Measurements from ENCODE around the gene MDM2. TPM values are rescaled to one million over a fixed set of nuclear protein-coding genes. Genes with fewer than 3 reads are reported as not detected.

Gene MDM2
- total and polyA plus RNA-seq, 2 of the 8 experiments (the other 6 are each of a cell fraction or from before 2014, with no cell fraction given), result 15.1 to 115 TPM

GRCh38 chr12:68890701-68891113 lies 82.7 kb downstream of the MDM2 start:
- Histone ChIP-seq H2BK20ac (ENCODE audit: low read length) (no peak overlapping the region), H4K20me1 (replicated peaks in 1 of 2; ENCODE audit: control insufficient read depth in 1 of 2, insufficient read depth in 2 of 2, low read length in 2 of 2) (no peaks in the 10 kb centered on the region), H2AK5ac (ENCODE audit: low read depth, low read length) (no peak overlapping the region), H3K27ac (ENCODE audit: low read depth, low read length) (no peak overlapping the region), H4K5ac (ENCODE audit: insufficient read length, low read depth, low read length) (no peak overlapping the region), H3K4ac (replicated peaks; ENCODE audit: insufficient read length, low read depth, low read length) (no peak overlapping the region), H2BK120ac (replicated peaks; ENCODE audit: low read depth, low read length) (no peak overlapping the region), H3K4me3 (ENCODE audit: extremely low read depth in 1 of 4, insufficient read depth in 2 of 4, low read depth in 3 of 4, low read length in 4 of 4) (no peak overlapping the region), H2BK12ac (ENCODE audit: low read depth, low read length) (no peak overlapping the region), H3K18ac (ENCODE audit: extremely low read depth, low read length) (no peak overlapping the region), H3K79me2 (ENCODE audit: control insufficient read depth in 1 of 2, insufficient read depth in 2 of 2, low read length in 2 of 2) (no peaks in the 10 kb centered on the region), H4K8ac (ENCODE audit: extremely low read depth, insufficient read depth, low read length) (no peak overlapping the region), H3K4me1 (replicated peaks in 1 of 4; ENCODE audit: control insufficient read depth in 3 of 4, insufficient read depth in 4 of 4, low read length in 3 of 4) (no peaks in the 10 kb centered on the region), H3K9me3 (ENCODE audit: insufficient read depth in 2 of 2, low read depth in 1 of 2, low read length in 1 of 2) (no peaks in the 10 kb centered on the region), H3K23ac (ENCODE audit: insufficient read length) (no peak overlapping the region), H3K14ac (ENCODE audit: insufficient read length) (no peak overlapping the region), H3K9ac (replicated peaks in 1 of 4; ENCODE audit: extremely low read depth in 1 of 4, low read depth in 3 of 4, low read length in 3 of 4) (no peak overlapping the region), H4K91ac (replicated peaks; ENCODE audit: insufficient read length, low read length) (no peak overlapping the region), H3K79me1 (ENCODE audit: low read depth, low read length) (no peaks in the 10 kb centered on the region), H3K56ac (replicated peaks; ENCODE audit: insufficient read length, low read depth, low read length) (no peak overlapping the region), H2AFZ (ENCODE audit: low read length) (no peak overlapping the region), H3K23me2 (ENCODE audit: low read depth, low read length) (no peaks in the 10 kb centered on the region), H3K27me3 (replicated peaks in 1 of 4; ENCODE audit: control insufficient read depth in 3 of 4, extremely low read depth in 1 of 4, insufficient read depth in 3 of 4, low read length in 3 of 4) (no peaks in the 10 kb centered on the region), H3K4me2 (ENCODE audit: insufficient read depth in 1 of 2, low read depth in 2 of 2, low read length in 2 of 2) (no peak overlapping the region), H2BK5ac (ENCODE audit: low read depth, low read length) (no peak overlapping the region), H3K36me3 (ENCODE audit: control insufficient read depth in 2 of 4, insufficient read depth in 4 of 4, low read length in 3 of 4) (no peaks in the 10 kb centered on the region), H2BK15ac (ENCODE audit: low read length) (no peak overlapping the region)
- CTCF ChIA-PET (ENCODE audit: partially characterized antibody), result interaction anchor here (0.6 to 2.3 kb wide), 2 partner anchors 14 to 364 kb away, joined by 5 read pairs; no protein-coding TSS in a partner anchor
- FAIRE-seq, result no peak
- TF ChIP-seq TAF1 (IDR thresholded peaks at IDR 0.05; ENCODE audit: low read depth, low read length), result no peak
- no peak for TF ChIP-seq EZH2 (IDR thresholded peaks at IDR 0.05; ENCODE audit: low read depth, low read length, severe bottlenecking)
- no peak for TF ChIP-seq NRF1 (IDR thresholded peaks at IDR 0.05; ENCODE audit: low read depth, low read length)
- no peak for TF ChIP-seq GABPA (IDR thresholded peaks at IDR 0.05; ENCODE audit: borderline replicate concordance, insufficient read depth, low read length)
- TF ChIP-seq SP4 (IDR thresholded peaks at IDR 0.05; ENCODE audit: low read length), result no peak
- WGBS, 2 experiments (ENCODE audit: extremely low coverage in 1 of 2, insufficient coverage in 1 of 2, insufficient read length in 1 of 2, insufficient replicate concordance in 2 of 2, low coverage in 1 of 2, low lambda C conversion rate in 2 of 2, missing lambda C conversion rate in 1 of 2), result 80% methylated on average over 4 of the region's 4 CpGs; no CpG with 5 or more reads in 1 of the 2 experiments
- POLR2A ChIA-PET (ENCODE audit: partially characterized antibody), result interaction anchor here (0.5 kb wide), 1 partner anchor 42 kb away, joined by 3 read pairs; no protein-coding TSS in a partner anchor
- DNase-seq (ENCODE audit: low read depth in 1 of 2, low spot score in 2 of 2), result no peak

Data from H1 (cell line).